ENCODE data around the gene FOXP1. TPM values are rescaled to one million over a fixed set of nuclear protein-coding genes. Genes with fewer than 3 reads are reported as not detected.

FOXP1 gene
- total and polyA plus RNA-seq, 2 of the 13 experiments (the other 11 are each of a cell fraction or from before 2014, with no cell fraction given), result 40.4 to 59.0 TPM

DNA sequence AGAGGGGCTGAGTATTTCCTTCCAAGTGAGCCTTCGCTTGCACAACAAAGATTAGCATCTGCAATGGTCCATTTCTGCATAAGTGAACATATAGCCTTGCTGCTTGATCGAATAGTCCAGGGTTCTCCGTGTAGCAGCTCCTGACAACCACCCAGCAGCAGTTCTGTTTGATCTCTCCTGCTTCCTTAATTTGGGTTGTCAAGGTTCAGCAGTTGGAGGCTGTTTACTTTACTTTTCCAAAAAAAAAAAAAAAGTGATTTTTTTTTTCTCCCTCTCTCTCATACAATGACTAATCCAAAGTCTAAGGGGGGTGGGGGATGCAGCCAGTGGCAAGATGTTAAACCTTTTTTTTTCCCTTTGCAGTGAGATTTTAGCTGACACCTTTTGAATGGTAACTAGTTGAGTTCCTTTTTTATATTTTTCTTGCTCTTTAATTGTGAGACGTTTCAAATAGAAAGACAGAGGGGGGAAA is 3.6 kb downstream of the FOXP1 start (continued):
- TF ChIP-seq, protein P1, sequence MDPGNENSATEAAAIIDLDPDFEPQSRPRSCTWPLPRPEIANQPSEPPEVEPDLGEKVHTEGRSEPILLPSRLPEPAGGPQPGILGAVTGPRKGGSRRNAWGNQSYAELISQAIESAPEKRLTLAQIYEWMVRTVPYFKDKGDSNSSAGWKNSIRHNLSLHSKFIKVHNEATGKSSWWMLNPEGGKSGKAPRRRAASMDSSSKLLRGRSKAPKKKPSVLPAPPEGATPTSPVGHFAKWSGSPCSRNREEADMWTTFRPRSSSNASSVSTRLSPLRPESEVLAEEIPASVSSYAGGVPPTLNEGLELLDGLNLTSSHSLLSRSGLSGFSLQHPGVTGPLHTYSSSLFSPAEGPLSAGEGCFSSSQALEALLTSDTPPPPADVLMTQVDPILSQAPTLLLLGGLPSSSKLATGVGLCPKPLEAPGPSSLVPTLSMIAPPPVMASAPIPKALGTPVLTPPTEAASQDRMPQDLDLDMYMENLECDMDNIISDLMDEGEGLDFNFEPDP (CRISPR knock-in tag; conservative IDR thresholded peaks at IDR 0.05), result no peak
- TF ChIP-seq ZNF484 (CRISPR knock-in tag; IDR thresholded peaks at IDR 0.05; ENCODE audit: borderline replicate concordance, low read depth), result no peak
- TF ChIP-seq NR2F2 (IDR thresholded peaks at IDR 0.05; ENCODE audit: borderline replicate concordance, low read depth), result peak; percentile 28; the same call in 1 of the 2 replicates
- TF ChIP-seq POLR2AphosphoS5 (IDR thresholded peaks at IDR 0.05; ENCODE audit: low read depth, low read length), result no peak
- no peak for TF ChIP-seq ZNF629 (CRISPR knock-in tag; conservative IDR thresholded peaks at IDR 0.05)
- no peak for TF ChIP-seq ZFP90 (CRISPR knock-in tag; IDR thresholded peaks at IDR 0.05; ENCODE audit: borderline replicate concordance)
- 0 out of 2 replicates have a peak, but pooled peaks have one; percentile 36 for TF ChIP-seq TGIF2 (CRISPR knock-in tag; IDR thresholded peaks at IDR 0.05)
- TF ChIP-seq ZNF652 (CRISPR knock-in tag; IDR thresholded peaks at IDR 0.05; ENCODE audit: borderline replicate concordance, low read depth), result no peak
- no peak for TF ChIP-seq ZNF335 (CRISPR knock-in tag; IDR thresholded peaks at IDR 0.05)
- TF ChIP-seq KLF13 (CRISPR knock-in tag; IDR thresholded peaks at IDR 0.05), result no peak
- TF ChIP-seq RXRB (CRISPR knock-in tag; IDR thresholded peaks at IDR 0.05; ENCODE audit: borderline replicate concordance), result no peak; the same call in 1 of the 2 replicates
- TF ChIP-seq ONECUT2 (CRISPR knock-in tag; IDR thresholded peaks at IDR 0.05), result no peak
- TF ChIP-seq KLF16 (CRISPR knock-in tag; IDR thresholded peaks at IDR 0.05), result no peak
- TF ChIP-seq GATAD1 (CRISPR knock-in tag; IDR thresholded peaks at IDR 0.05), result no peak
- TF ChIP-seq, protein P2, sequence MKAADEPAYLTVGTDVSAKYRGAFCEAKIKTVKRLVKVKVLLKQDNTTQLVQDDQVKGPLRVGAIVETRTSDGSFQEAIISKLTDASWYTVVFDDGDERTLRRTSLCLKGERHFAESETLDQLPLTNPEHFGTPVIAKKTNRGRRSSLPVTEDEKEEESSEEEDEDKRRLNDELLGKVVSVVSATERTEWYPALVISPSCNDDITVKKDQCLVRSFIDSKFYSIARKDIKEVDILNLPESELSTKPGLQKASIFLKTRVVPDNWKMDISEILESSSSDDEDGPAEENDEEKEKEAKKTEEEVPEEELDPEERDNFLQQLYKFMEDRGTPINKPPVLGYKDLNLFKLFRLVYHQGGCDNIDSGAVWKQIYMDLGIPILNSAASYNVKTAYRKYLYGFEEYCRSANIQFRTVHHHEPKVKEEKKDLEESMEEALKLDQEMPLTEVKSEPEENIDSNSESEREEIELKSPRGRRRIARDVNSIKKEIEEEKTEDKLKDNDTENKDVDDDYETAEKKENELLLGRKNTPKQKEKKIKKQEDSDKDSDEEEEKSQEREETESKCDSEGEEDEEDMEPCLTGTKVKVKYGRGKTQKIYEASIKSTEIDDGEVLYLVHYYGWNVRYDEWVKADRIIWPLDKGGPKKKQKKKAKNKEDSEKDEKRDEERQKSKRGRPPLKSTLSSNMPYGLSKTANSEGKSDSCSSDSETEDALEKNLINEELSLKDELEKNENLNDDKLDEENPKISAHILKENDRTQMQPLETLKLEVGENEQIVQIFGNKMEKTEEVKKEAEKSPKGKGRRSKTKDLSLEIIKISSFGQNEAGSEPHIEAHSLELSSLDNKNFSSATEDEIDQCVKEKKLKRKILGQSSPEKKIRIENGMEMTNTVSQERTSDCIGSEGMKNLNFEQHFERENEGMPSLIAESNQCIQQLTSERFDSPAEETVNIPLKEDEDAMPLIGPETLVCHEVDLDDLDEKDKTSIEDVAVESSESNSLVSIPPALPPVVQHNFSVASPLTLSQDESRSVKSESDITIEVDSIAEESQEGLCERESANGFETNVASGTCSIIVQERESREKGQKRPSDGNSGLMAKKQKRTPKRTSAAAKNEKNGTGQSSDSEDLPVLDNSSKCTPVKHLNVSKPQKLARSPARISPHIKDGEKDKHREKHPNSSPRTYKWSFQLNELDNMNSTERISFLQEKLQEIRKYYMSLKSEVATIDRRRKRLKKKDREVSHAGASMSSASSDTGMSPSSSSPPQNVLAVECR (CRISPR knock-in tag; IDR thresholded peaks at IDR 0.05; ENCODE audit: borderline replicate concordance), result peak; percentile 54; the same call in 1 of the 2 replicates
- TF ChIP-seq FOSL2 (CRISPR knock-in tag; IDR thresholded peaks at IDR 0.05), result peak; percentile 63
- TF ChIP-seq, protein P3, sequence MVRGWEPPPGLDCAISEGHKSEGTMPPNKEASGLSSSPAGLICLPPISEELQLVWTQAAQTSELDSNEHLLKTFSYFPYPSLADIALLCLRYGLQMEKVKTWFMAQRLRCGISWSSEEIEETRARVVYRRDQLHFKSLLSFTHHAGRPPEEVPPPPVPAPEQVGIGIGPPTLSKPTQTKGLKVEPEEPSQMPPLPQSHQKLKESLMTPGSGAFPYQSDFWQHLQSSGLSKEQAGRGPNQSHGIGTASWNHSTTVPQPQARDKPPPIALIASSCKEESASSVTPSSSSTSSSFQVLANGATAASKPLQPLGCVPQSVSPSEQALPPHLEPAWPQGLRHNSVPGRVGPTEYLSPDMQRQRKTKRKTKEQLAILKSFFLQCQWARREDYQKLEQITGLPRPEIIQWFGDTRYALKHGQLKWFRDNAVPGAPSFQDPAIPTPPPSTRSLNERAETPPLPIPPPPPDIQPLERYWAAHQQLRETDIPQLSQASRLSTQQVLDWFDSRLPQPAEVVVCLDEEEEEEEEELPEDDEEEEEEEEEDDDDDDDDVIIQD (CRISPR knock-in tag; IDR thresholded peaks at IDR 0.05; ENCODE audit: low read depth), result no peak
- TF ChIP-seq JDP2 (CRISPR knock-in tag; IDR thresholded peaks at IDR 0.05; ENCODE audit: borderline replicate concordance), result no peak
- TF ChIP-seq, protein P4, sequence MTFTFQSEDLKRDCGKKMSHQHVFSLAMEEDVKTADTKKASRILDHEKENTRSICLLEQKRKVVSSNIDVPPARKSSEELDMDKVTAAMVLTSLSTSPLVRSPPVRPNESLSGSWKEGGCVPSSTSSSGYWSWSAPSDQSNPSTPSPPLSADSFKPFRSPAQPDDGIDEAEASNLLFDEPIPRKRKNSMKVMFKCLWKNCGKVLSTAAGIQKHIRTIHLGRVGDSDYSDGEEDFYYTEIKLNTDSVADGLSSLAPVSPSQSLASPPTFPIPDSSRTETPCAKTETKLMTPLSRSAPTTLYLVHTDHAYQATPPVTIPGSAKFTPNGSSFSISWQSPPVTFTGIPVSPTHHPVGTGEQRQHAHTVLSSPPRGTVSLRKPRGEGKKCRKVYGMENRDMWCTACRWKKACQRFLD (CRISPR knock-in tag; IDR thresholded peaks at IDR 0.05; ENCODE audit: borderline replicate concordance), result no peak
- TF ChIP-seq HDAC6 (IDR thresholded peaks at IDR 0.05; ENCODE audit: low read depth, low read length), result no peak
